Stimulated activated naive CD8-positive, alpha-beta T cell treated with anti-CD3 and anti-CD28 coated beads, Interleukin-15, amount 100 ng/mL, for 72 hours (primary cell): Measurements from ENCODE around the gene TIGD1.
"Not testable (repeated sequence)": the region's sequence is repeated elsewhere in the genome, so short reads cannot be mapped to it uniquely, and the experiment has no call there.

Experiments used
- ATAC-seq: fragments of 150-1000 bp; cut with Tn5 transposase; 2 replicates; pipeline ENCODE4 v1.10.0; 2021; ENCODE audit warnings: mild to moderate bottlenecking, moderate library complexity
- DNase-seq, 2 donors: peaks; one replicate each; pipeline ENCODE4 v3.0.0; 2021 to 2022
- H3K27ac Mint-ChIP-seq, 2 donors: one replicate each; pipeline ENCODE4 v1.8.0; 2022; ENCODE audit warnings: mild to moderate bottlenecking in 2 of 2, mixed read lengths in 2 of 2, moderate library complexity in 2 of 2
- H3K27me3 Mint-ChIP-seq: one replicate; pipeline ENCODE4 v1.8.0; 2022; ENCODE audit warnings: mixed read lengths
- H3K4me1 Mint-ChIP-seq: one replicate; pipeline ENCODE4 v1.8.0; 2022; ENCODE audit warnings: mild to moderate bottlenecking, mixed read lengths
- H3K4me3 Mint-ChIP-seq, 2 donors: one replicate each; pipeline ENCODE4 v1.8.0; 2022; ENCODE audit warnings: mild to moderate bottlenecking in 2 of 2, mixed read lengths in 2 of 2, moderate library complexity in 1 of 2
- H3K9me3 Mint-ChIP-seq, 2 donors: one replicate each; pipeline ENCODE4 v1.8.0; 2022; ENCODE audit warnings: mixed read lengths in 2 of 2

The TIGD1 gene

GRCh38 chr2:232575404-232575746 is 25.0 kb upstream of the TIGD1 start:
- H3K27ac Mint-ChIP-seq = no peak overlapping the region

DNA sequence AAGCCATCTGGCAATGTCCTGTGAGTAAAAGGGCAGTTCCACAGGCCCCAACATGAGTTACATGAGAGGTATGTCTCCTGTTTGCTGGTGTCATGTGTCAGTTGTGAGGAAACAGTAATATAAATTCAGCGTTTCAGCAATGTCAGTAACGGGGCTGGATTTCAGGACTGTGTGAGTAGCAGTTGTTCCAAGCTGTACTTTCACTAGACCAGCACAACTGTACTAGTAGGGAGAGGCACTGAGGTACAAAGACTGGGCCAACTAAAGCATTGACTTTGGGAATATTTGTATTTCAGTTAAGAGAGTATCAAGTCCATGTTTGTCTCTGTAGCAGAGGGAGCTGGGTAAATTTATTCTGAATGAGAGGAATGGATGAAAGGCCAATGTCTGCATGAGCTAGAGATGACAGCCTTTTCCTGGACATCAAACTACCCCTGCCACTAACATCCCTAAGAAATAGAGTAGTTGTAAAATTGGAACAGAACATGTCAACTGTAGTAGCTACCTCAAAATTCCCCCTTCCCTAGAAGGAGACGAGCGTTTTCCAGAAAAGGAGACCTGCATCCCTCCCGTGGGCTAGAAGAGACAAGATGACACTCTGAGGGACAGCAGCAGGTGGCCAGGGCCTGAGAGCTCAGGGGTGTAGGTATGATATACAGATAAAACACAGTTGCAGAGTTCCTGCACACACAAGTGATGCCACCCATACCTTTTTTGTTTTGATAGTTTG is 24.5 kb upstream of the TIGD1 start:
- Mint-ChIP-seq H3K27ac (no peak overlapping the region), H3K9me3 (no peaks in the 10 kb centered on the region), H3K27me3 (no peaks in the 10 kb centered on the region), H3K4me1 (peaks cover 7% of the 10 kb centered on the region), H3K4me3 (no peak overlapping the region)
- ATAC-seq = no peak
- DNase-seq = no peak

More at GRCh38 chr2:232575404-232575746, 25.0 kb upstream of the TIGD1 start:
- Mint-ChIP-seq H3K4me3 (no peak overlapping the region), H3K4me1 (peaks cover 12% of the 10 kb centered on the region), H3K9me3 (no peaks in the 10 kb centered on the region), H3K27me3 (no peaks in the 10 kb centered on the region)
- ATAC-seq (no peak), DNase-seq (no peak)

DNA sequence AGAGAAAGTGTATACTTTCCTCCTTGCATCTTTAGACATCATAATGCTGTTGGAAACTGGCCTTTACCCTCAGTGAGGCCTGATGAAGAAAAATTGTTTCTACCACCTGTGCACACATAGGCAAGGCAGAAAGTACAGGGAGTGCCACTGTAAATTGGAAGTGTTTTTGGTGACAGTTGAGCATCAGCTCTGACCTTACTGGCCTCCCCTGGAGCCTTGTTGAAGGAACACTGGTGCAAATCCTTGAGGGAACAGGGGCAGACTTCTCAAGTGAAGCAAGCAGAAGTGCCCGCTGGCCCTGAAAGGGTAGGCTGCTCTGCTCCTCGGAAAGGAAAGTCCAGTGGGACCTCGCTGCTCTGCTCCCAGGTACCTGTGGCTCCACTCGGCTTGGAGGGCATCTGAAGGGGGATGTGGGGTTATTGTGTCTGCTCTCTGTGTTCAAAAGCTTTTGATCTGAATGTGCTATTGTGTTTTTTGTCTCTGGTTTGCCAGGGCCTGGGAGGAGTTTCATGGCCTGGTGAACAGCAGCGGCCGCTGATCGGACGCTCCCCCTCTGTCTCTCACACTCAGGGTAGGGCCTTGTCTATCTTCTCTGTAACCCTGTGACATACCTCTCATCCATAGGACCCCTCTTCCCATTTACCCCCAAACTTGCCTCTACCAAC is 23.5 kb upstream of the TIGD1 start:
- Mint-ChIP-seq H3K27me3 (no peaks in the 10 kb centered on the region), H3K27ac (peak overlapping the region in 1 of 2 donors; percentile 2), H3K4me3 (no peak overlapping the region), H3K4me1 (peaks cover 6% of the 10 kb centered on the region), H3K9me3 (no peaks in the 10 kb centered on the region)
- DNase-seq (no peak), ATAC-seq (no peak)

DNA sequence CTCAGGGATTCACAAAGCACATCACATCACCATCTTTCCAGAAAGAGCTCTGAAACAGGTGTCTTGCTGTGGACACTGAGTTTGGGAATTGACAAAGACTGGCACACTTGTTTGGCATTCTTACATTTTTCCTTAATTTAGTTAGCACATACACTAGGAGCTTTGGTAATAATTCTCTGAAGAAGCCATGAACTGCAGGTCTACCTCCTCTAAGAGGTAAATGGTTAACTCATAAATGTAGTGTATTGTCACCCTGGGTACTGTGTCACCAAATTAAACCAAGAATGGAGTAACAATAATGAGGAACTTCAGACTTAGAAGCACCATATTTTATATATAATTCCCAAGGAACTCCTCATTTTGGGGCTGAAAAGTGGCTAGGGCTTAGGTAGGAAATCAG is 22.7 kb upstream of the TIGD1 start:
- ATAC-seq (no peak), DNase-seq (no peak)
- no peak overlapping the region for H3K27ac Mint-ChIP-seq
- no peaks in the 10 kb centered on the region for H3K9me3 Mint-ChIP-seq
- no peak overlapping the region for H3K4me3 Mint-ChIP-seq
- peaks cover 6% of the 10 kb centered on the region for H3K4me1 Mint-ChIP-seq
- no peaks in the 10 kb centered on the region for H3K27me3 Mint-ChIP-seq

- DNase-seq (no peak), ATAC-seq (no peak)
- Mint-ChIP-seq H3K9me3 (no peaks in the 10 kb centered on the region), H3K27ac (no peak overlapping the region), H3K4me1 (peaks cover 2% of the 10 kb centered on the region), H3K27me3 (no peaks in the 10 kb centered on the region), H3K4me3 (no peak overlapping the region)
Measured at GRCh38 chr2:232571026-232571474, 20.7 kb upstream of the TIGD1 start.

DNA sequence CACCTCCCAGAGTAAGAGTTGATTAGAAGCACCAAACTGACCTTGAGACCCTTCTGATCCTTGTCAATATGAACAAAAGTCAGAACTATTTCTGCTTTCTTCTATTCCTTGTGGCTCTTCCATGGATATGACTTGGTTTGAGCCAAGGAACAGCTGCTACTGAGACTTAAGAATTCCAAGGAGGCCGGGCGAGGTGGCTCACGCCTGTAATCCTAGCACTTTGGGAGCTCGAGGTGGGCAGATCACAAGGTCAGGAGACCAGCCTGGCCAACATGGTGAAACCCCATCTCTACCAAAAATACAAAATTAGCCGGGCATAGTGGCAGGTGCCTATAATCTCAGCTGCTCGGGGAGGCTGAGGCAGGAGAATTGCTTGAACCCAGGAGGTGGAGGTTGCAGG is 20.1 kb upstream of the TIGD1 start:
- not testable (repeated sequence) for H3K4me1 Mint-ChIP-seq, H3K27me3 Mint-ChIP-seq, DNase-seq, H3K9me3 Mint-ChIP-seq, ATAC-seq, H3K4me3 Mint-ChIP-seq, H3K27ac Mint-ChIP-seq

DNA sequence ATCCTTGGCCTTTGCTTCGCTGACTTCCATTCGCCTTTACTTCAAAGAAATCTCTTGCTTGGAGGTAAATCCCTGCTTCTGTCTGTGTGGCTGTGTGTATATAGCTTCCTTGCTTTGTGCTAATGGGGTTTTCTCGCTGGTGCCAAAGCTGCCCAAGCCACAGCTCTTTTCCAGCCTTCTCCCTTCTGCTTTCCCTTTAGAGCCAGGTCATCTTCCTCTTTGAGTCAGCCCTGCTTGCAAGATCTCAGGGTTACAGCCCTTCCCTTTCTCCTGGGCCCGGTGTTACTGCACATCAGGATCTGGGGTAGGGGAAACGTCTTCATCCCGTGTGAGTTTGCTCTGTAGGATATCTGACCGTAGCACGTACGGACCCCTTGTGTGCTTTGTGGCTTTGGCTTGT is 19.2 kb upstream of the TIGD1 start:
- no peaks in the 10 kb centered on the region for H3K27me3 Mint-ChIP-seq
- H3K27ac Mint-ChIP-seq = no peak overlapping the region
- no peak overlapping the region for H3K4me3 Mint-ChIP-seq
- ATAC-seq = no peak
- no peaks in the 10 kb centered on the region for H3K9me3 Mint-ChIP-seq
- no peaks in the 10 kb centered on the region for H3K4me1 Mint-ChIP-seq
- DNase-seq = no peak

GRCh38 chr2:232568161-232568560 is 17.8 kb upstream of the TIGD1 start:
- Mint-ChIP-seq H3K27me3 (no peaks in the 10 kb centered on the region), H3K27ac (no peak overlapping the region), H3K4me1 (no peaks in the 10 kb centered on the region), H3K4me3 (no peak overlapping the region), H3K9me3 (no peaks in the 10 kb centered on the region)
- ATAC-seq (no peak), DNase-seq (no peak)

GRCh38 chr2:232567721-232568120 is 17.4 kb upstream of the TIGD1 start:
- DNase-seq (no peak), ATAC-seq (no peak)
- H3K27ac Mint-ChIP-seq = no peak overlapping the region
- H3K9me3 Mint-ChIP-seq = no peaks in the 10 kb centered on the region
- H3K27me3 Mint-ChIP-seq = no peaks in the 10 kb centered on the region
- no peaks in the 10 kb centered on the region for H3K4me1 Mint-ChIP-seq
- H3K4me3 Mint-ChIP-seq = no peak overlapping the region

GRCh38 chr2:232563580-232563979 is 13.2 kb upstream of the TIGD1 start:
- Mint-ChIP-seq H3K9me3 (no peaks in the 10 kb centered on the region), H3K27me3 (no peaks in the 10 kb centered on the region), H3K4me1 (no peaks in the 10 kb centered on the region), H3K4me3 (no peak overlapping the region), H3K27ac (no peak overlapping the region)
- no peak for DNase-seq
- ATAC-seq = peak; percentile 53

DNA sequence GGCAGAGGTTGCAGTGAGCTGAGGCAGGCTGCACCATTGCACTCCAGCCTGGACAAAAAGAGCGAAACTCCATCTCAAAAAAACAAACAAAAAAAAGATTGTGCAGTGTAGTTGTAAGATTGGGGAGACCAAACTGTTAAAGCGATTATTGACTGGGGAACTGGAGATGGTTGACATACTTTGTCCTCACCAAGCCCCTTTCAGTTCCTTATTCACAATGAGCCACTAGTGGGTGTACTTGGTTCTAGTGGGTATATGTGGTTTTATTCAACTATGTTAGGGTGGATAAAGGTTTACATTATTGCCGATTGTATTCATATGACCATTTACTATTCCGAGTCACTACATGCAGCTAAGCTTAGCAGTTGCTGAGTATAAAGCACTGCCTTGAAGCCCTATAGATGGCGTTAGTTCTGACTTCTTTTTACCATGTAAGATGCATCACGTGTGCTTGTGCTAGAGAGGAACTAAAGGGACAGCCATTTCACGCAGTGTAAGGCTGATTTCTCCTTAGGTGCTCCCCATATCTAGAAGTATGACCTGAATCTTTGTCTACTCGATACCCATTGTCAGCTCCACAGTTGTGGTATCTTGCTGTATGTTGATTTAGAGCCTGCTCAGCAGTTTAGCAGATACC is 12.3 kb upstream of the TIGD1 start:
- H3K9me3 Mint-ChIP-seq = no peaks in the 10 kb centered on the region
- DNase-seq = no peak
- H3K27ac Mint-ChIP-seq = peak overlapping the region in 1 of 2 donors; percentile 19
- no peaks in the 10 kb centered on the region for H3K4me1 Mint-ChIP-seq
- no peaks in the 10 kb centered on the region for H3K27me3 Mint-ChIP-seq
- no peak for ATAC-seq
- no peak overlapping the region for H3K4me3 Mint-ChIP-seq

DNA sequence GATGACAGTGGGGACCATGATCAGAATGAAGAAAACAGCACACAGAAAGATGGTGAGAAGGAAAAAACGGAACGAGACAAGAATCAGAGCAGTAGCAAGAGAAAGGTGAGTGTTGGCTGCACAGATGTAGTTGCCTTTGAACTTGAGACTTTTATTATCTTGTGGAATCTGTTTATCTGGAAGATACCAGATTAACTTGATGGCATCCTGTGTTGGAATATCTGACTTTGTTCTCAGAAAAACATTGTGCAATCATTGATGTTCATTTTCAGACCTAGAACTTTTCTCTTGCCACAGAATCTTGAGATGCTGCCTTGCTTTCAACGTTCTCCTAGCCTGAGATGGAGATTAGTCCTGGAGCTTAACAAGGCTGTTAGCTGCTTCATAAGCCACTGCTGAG is 6.1 kb upstream of the TIGD1 start:
- Mint-ChIP-seq H3K9me3 (no peaks in the 10 kb centered on the region), H3K27ac (peak overlapping the region in 1 of 2 donors; percentile 2), H3K27me3 (no peaks in the 10 kb centered on the region), H3K4me1 (peaks cover 42% of the 10 kb centered on the region), H3K4me3 (no peak overlapping the region)
- no peak for ATAC-seq
- no peak for DNase-seq

GRCh38 chr2:232551776-232552175 is 1.4 kb upstream of the TIGD1 start:
- H3K9me3 Mint-ChIP-seq = peaks cover 4 to 7% of the 10 kb centered on the region in 2 donors
- H3K4me3 Mint-ChIP-seq = peak overlapping the region; percentile 98
- no peaks in the 10 kb centered on the region for H3K27me3 Mint-ChIP-seq
- no peak for DNase-seq
- no peak for ATAC-seq
- H3K27ac Mint-ChIP-seq = peak overlapping the region in 1 of 2 donors; percentile 90
- peaks cover 76% of the 10 kb centered on the region for H3K4me1 Mint-ChIP-seq

GRCh38 chr2:232551250-232551638 is 887 bp upstream of the TIGD1 start:
- ATAC-seq (no peak), DNase-seq (no peak)
- Mint-ChIP-seq H3K9me3 (peaks cover 4 to 7% of the 10 kb centered on the region in 2 donors), H3K27me3 (no peaks in the 10 kb centered on the region), H3K4me3 (peak overlapping the region; percentile 98), H3K27ac (peak overlapping the region; percentile 100), H3K4me1 (peaks cover 80% of the 10 kb centered on the region)

DNA sequence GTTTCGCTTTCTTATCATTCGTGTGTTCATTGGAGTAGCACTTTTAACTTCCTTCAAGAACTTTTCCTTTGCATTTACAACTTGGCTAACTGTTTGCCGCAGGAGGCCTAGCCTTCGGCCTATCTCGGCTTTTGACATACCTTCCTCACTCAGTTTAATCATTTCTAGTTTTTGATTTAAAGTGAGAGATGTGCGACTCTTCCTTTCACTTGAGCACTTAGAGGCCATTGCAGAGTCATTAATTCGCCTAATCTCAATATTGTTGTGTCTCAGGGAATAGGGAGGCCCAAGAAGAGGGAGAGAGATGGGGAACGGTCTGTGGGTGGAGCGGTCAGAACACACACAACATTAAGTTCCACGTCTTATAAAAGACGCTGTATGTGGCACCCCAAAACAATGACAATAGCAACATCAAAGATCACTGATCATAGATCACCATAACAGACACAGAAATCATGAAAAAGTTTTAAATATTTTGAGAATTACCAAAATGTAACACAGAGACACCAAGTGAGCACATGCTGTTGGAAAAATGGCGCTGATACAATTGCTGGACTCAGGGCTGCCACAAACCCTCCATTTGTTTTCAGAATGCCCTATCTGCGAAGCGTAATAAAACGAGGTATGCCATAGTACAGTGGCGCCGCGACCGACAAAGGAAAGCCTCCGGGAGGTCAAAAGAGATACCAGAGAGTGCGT is 553 bp downstream of the TIGD1 start:
- ATAC-seq (peak; percentile 16), DNase-seq (no peak)
- Mint-ChIP-seq H3K4me3 (peak overlapping the region; percentile 98), H3K9me3 (peaks cover 4 to 7% of the 10 kb centered on the region in 2 donors), H3K27me3 (no peaks in the 10 kb centered on the region), H3K4me1 (peaks cover 69% of the 10 kb centered on the region), H3K27ac (peak overlapping the region; percentile 100)

- ATAC-seq (no peak), DNase-seq (no peak)
- Mint-ChIP-seq H3K4me3 (no peak overlapping the region), H3K9me3 (peaks cover 4 to 7% of the 10 kb centered on the region in 2 donors), H3K27ac (no peak overlapping the region), H3K4me1 (peaks cover 51% of the 10 kb centered on the region), H3K27me3 (no peaks in the 10 kb centered on the region)
Measured at GRCh38 chr2:232547991-232548390, 2.4 kb downstream of the TIGD1 start.
